Measurements from ENCODE around the gene PTTG1IP.
A peak's percentile ranks its signal among the peaks of the same experiment; 100 is the strongest.
"Not testable (repeated sequence)": the region's sequence is repeated elsewhere in the genome, so short reads cannot be mapped to it uniquely, and the experiment has no call there.

Gene PTTG1IP

GRCh38 chr21:44881198-44881872 lies 7.8 kb upstream of the PTTG1IP start:
- Histone ChIP-seq H3K23ac (ENCODE audit: low read length) (no peak overlapping the region), H3K4ac (ENCODE audit: low read depth, low read length) (no peak overlapping the region), H3K9me3 (ENCODE audit: insufficient read depth, low read depth, low read length) (no peaks in the 10 kb centered on the region), H3K9ac (ENCODE audit: low read length) (no peak overlapping the region), H4K12ac (ENCODE audit: low read depth, low read length) (no peak overlapping the region), H3K79me1 (ENCODE audit: low read length) (no peaks in the 10 kb centered on the region), H2AK5ac (ENCODE audit: low read length) (no peak overlapping the region), H3K14ac (ENCODE audit: low read length) (no peak overlapping the region), H3K79me2 (ENCODE audit: control insufficient read depth, insufficient read depth, low read length, poor library complexity) (no peaks in the 10 kb centered on the region), H3K27ac (ENCODE audit: low read depth, low read length) (no peak overlapping the region), H4K91ac (ENCODE audit: low read depth, low read length) (no peak overlapping the region), H3K18ac (ENCODE audit: low read length) (no peak overlapping the region), H3K4me2 (ENCODE audit: low read length) (no peak overlapping the region), H3K4me1 (ENCODE audit: control insufficient read depth in 1 of 2, insufficient read depth in 2 of 2, low read length in 2 of 2) (peaks cover 4 to 8% of the 10 kb centered on the region in 2 experiments), H4K8ac (ENCODE audit: low read depth, low read length) (no peak overlapping the region), H2AFZ (ENCODE audit: insufficient read depth, low read length, poor library complexity) (no peak overlapping the region), H3K36me3 (ENCODE audit: control insufficient read depth in 1 of 2, insufficient read depth in 2 of 2, low read length in 2 of 2) (no peaks in the 10 kb centered on the region), H3K27me3 (ENCODE audit: insufficient read depth, low read length) (no peaks in the 10 kb centered on the region), H2BK5ac (ENCODE audit: low read depth, low read length, poor library complexity) (no peak overlapping the region), H2BK12ac (ENCODE audit: low read length) (no peak overlapping the region), H3K4me3 (ENCODE audit: low read depth, low read length) (no peak overlapping the region), H2BK120ac (ENCODE audit: insufficient read depth, low read length, poor library complexity) (no peak overlapping the region)
- peak; percentile 66 to 67 for DNase-seq
- no CpG with 5 or more reads among the region's 6 CpGs for WGBS (ENCODE audit: extremely low coverage, insufficient coverage, insufficient read length)

GRCh38 chr21:44880405-44881197 lies 7.1 kb upstream of the PTTG1IP start:
- Histone ChIP-seq H3K79me2 (ENCODE audit: control insufficient read depth, insufficient read depth, low read length, poor library complexity) (no peaks in the 10 kb centered on the region), H3K79me1 (ENCODE audit: low read length) (no peaks in the 10 kb centered on the region), H3K4me2 (ENCODE audit: low read length) (no peak overlapping the region), H2BK5ac (ENCODE audit: low read depth, low read length, poor library complexity) (no peak overlapping the region), H3K23ac (ENCODE audit: low read length) (no peak overlapping the region), H2BK120ac (ENCODE audit: insufficient read depth, low read length, poor library complexity) (no peak overlapping the region), H3K4me3 (ENCODE audit: low read depth, low read length) (no peak overlapping the region), H2BK12ac (ENCODE audit: low read length) (no peak overlapping the region), H4K8ac (ENCODE audit: low read depth, low read length) (no peak overlapping the region), H3K18ac (ENCODE audit: low read length) (no peak overlapping the region), H3K9me3 (ENCODE audit: insufficient read depth, low read depth, low read length) (no peaks in the 10 kb centered on the region), H2AK5ac (ENCODE audit: low read length) (no peak overlapping the region), H3K4me1 (ENCODE audit: control insufficient read depth in 1 of 2, insufficient read depth in 2 of 2, low read length in 2 of 2) (peaks cover 4 to 8% of the 10 kb centered on the region in 2 experiments), H2AFZ (ENCODE audit: insufficient read depth, low read length, poor library complexity) (no peak overlapping the region), H3K14ac (ENCODE audit: low read length) (no peak overlapping the region), H3K4ac (ENCODE audit: low read depth, low read length) (no peak overlapping the region), H3K27me3 (ENCODE audit: insufficient read depth, low read length) (no peaks in the 10 kb centered on the region), H3K9ac (ENCODE audit: low read length) (no peak overlapping the region), H4K12ac (ENCODE audit: low read depth, low read length) (no peak overlapping the region), H4K91ac (ENCODE audit: low read depth, low read length) (no peak overlapping the region), H3K27ac (ENCODE audit: low read depth, low read length) (no peak overlapping the region), H3K36me3 (ENCODE audit: control insufficient read depth in 1 of 2, insufficient read depth in 2 of 2, low read length in 2 of 2) (no peaks in the 10 kb centered on the region)
- WGBS (ENCODE audit: extremely low coverage, insufficient coverage, insufficient read length) = no CpG with 5 or more reads among the region's 8 CpGs
- peak in 1 of 2 donors; percentile 47 for DNase-seq

GRCh38 chr21:44879238-44879637 lies 5.7 kb upstream of the PTTG1IP start:
- not testable (repeated sequence) for H3K79me2 ChIP-seq (ENCODE audit: control insufficient read depth, insufficient read depth, low read length, poor library complexity); H3K4me3 ChIP-seq (ENCODE audit: low read depth, low read length); H3K79me1 ChIP-seq (ENCODE audit: low read length); H2BK12ac ChIP-seq (ENCODE audit: low read length); H3K14ac ChIP-seq (ENCODE audit: low read length); H4K8ac ChIP-seq (ENCODE audit: low read depth, low read length); DNase-seq; H2BK5ac ChIP-seq (ENCODE audit: low read depth, low read length, poor library complexity); H3K27ac ChIP-seq (ENCODE audit: low read depth, low read length); H3K27me3 ChIP-seq (ENCODE audit: insufficient read depth, low read length); H2AFZ ChIP-seq (ENCODE audit: insufficient read depth, low read length, poor library complexity); H4K91ac ChIP-seq (ENCODE audit: low read depth, low read length); H3K9ac ChIP-seq (ENCODE audit: low read length); H2AK5ac ChIP-seq (ENCODE audit: low read length); H3K23ac ChIP-seq (ENCODE audit: low read length); H4K12ac ChIP-seq (ENCODE audit: low read depth, low read length); H3K4me2 ChIP-seq (ENCODE audit: low read length); H3K9me3 ChIP-seq (ENCODE audit: insufficient read depth, low read depth, low read length); H3K4ac ChIP-seq (ENCODE audit: low read depth, low read length); H3K36me3 ChIP-seq (ENCODE audit: control insufficient read depth in 1 of 2, insufficient read depth in 2 of 2, low read length in 2 of 2); H3K18ac ChIP-seq (ENCODE audit: low read length); H2BK120ac ChIP-seq (ENCODE audit: insufficient read depth, low read length, poor library complexity)
- peaks cover 10 to 11% of the 10 kb centered on the region in 2 experiments for H3K4me1 ChIP-seq (ENCODE audit: control insufficient read depth in 1 of 2, insufficient read depth in 2 of 2, low read length in 2 of 2)
- WGBS (ENCODE audit: extremely low coverage, insufficient coverage, insufficient read length) = no CpG with 5 or more reads among the region's 8 CpGs

DNA sequence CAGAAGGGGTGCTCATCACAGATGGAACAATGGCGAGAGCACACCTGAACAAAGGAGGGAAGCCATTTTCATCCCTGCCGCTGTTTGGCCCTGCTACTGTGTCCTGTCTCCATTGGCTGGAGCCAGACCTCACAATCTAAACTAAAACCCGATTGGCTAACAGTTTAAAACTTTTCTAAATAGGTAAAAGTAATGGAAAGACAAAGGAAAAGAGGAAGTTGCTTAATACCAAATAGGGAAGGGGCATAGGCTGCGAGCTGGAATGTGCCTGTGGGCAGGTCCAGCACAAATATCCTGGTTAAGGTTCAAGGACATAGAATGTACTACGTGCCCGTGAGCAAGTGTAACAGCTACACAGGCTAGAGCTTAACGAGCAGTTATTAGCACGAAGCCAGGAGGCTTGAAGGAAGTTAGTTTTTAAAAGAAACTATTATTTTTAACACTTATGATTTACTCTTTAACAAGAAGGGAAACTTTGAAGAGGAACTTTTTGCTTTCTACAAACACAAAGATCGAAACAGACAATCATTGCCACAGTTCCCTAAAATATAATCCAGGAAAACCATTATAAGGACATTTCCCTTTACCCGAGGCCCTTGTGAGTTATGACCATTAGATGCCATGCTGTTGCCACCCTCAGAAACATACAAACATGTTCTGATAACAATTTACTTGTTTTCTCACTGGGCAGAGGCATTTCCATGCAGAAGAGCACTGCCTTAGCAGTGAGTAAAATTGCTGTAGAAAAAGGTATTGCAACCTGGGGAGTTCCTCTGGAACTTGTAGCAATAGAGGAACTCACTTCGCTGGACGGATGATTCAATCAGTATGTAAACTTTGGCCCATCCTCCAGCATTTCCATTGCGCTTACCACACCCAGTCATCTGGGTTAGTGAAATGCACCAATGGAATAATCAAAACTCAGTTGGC lies 4.8 kb upstream of the PTTG1IP start:
- no peak overlapping the region for H3K23ac ChIP-seq (ENCODE audit: low read length)
- H2AFZ ChIP-seq (ENCODE audit: insufficient read depth, low read length, poor library complexity) = no peak overlapping the region
- H3K79me1 ChIP-seq (ENCODE audit: low read length) = peaks cover 12% of the 10 kb centered on the region
- H3K36me3 ChIP-seq (ENCODE audit: control insufficient read depth in 1 of 2, insufficient read depth in 2 of 2, low read length in 2 of 2) = no peaks in the 10 kb centered on the region
- H2BK120ac ChIP-seq (ENCODE audit: insufficient read depth, low read length, poor library complexity) = no peak overlapping the region
- H3K4me1 ChIP-seq (ENCODE audit: control insufficient read depth in 1 of 2, insufficient read depth in 2 of 2, low read length in 2 of 2) = peaks cover 11 to 13% of the 10 kb centered on the region in 2 experiments
- H3K4me3 ChIP-seq (ENCODE audit: low read depth, low read length) = no peak overlapping the region
- no peak overlapping the region for H3K9ac ChIP-seq (ENCODE audit: low read length)
- H3K14ac ChIP-seq (ENCODE audit: low read length) = no peak overlapping the region
- H3K9me3 ChIP-seq (ENCODE audit: insufficient read depth, low read depth, low read length) = no peaks in the 10 kb centered on the region
- no peak overlapping the region for H2BK12ac ChIP-seq (ENCODE audit: low read length)
- no peak overlapping the region for H3K4me2 ChIP-seq (ENCODE audit: low read length)
- H3K4ac ChIP-seq (ENCODE audit: low read depth, low read length) = no peak overlapping the region
- H3K27ac ChIP-seq (ENCODE audit: low read depth, low read length) = no peak overlapping the region
- no peaks in the 10 kb centered on the region for H3K27me3 ChIP-seq (ENCODE audit: insufficient read depth, low read length)
- no peak overlapping the region for H2AK5ac ChIP-seq (ENCODE audit: low read length)
- peaks cover 6% of the 10 kb centered on the region for H3K79me2 ChIP-seq (ENCODE audit: control insufficient read depth, insufficient read depth, low read length, poor library complexity)
- no CpG with 5 or more reads among the region's 13 CpGs for WGBS (ENCODE audit: extremely low coverage, insufficient coverage, insufficient read length)
- no peak overlapping the region for H4K91ac ChIP-seq (ENCODE audit: low read depth, low read length)
- no peak overlapping the region for H4K12ac ChIP-seq (ENCODE audit: low read depth, low read length)
- no peak overlapping the region for H3K18ac ChIP-seq (ENCODE audit: low read length)
- no peak overlapping the region for H2BK5ac ChIP-seq (ENCODE audit: low read depth, low read length, poor library complexity)
- peak; percentile 48 to 54 for DNase-seq
- no peak overlapping the region for H4K8ac ChIP-seq (ENCODE audit: low read depth, low read length)

Data from trophoblast cell (in vitro differentiated cells and primary cell).